ENCODE measurements around the gene PFDN6. TPM values are rescaled to one million over a fixed set of nuclear protein-coding genes. Genes with fewer than 3 reads are reported as not detected.

PFDN6 gene
- polyA plus RNA-seq, 1 donor (not counting 4 experiments of a cell fraction or from before 2014, with no cell fraction given), result 106 TPM

DNA sequence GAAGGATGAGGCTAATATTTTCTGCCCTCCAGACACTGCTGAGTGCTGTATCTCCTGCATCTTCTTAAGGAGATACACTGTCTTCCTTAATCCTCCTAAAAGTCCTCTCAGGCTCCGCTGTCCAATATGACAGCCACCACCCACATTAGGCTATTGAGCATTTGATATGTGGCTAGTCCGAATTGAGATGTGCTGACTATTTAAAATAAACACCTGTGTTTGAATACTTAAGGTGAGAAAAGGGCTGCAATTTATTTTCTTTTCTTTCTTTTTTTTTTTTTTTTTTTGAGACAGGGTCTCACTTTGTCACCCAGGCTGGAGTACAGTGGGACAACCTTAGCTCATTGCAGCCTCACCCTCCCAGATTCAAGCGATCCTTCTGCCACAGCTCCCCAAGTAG, 12.5 kb downstream of the PFDN6 start:
- DNase-seq (ENCODE audit: low read depth, low spot score) (no peak), FAIRE-seq (no peak)
- Histone ChIP-seq H3K9me3 (ENCODE audit: control insufficient read depth, low read depth, low read length) (no peaks in the 10 kb centered on the region), H3K4me1 (ENCODE audit: control insufficient read depth, extremely low read depth, insufficient read depth, low read length) (peaks cover 12% of the 10 kb centered on the region), H2AFZ (ENCODE audit: control insufficient read depth, low read length) (no peak overlapping the region), H3K36me3 (ENCODE audit: control insufficient read depth in 2 of 2, extremely low read depth in 1 of 2, insufficient read depth in 2 of 2, low read length in 2 of 2) (peaks cover 22 to 25% of the 10 kb centered on the region in 2 experiments), H3K4me3 (ENCODE audit: control insufficient read depth in 2 of 3, extremely low read depth in 1 of 3, insufficient read depth in 2 of 3, low read depth in 1 of 3, low read length in 3 of 3) (no peak overlapping the region), H3K9me1 (ENCODE audit: control insufficient read depth, extremely low read depth, insufficient read depth, low read length) (no peaks in the 10 kb centered on the region), H3K27me3 (ENCODE audit: control insufficient read depth, extremely low read depth, insufficient read depth, low read length) (no peaks in the 10 kb centered on the region), H4K20me1 (ENCODE audit: control insufficient read depth, extremely low read depth, insufficient read depth, low read length) (no peaks in the 10 kb centered on the region), H3K27ac (ENCODE audit: control insufficient read depth, insufficient read depth, low read length) (no peak overlapping the region), H3K9ac (ENCODE audit: control insufficient read depth, extremely low read depth, insufficient read depth, low read length) (no peak overlapping the region), H3K79me2 (ENCODE audit: control insufficient read depth, insufficient read depth, low read length) (peaks cover 34% of the 10 kb centered on the region), H3K4me2 (ENCODE audit: control insufficient read depth, extremely low read depth, insufficient read depth, low read depth, low read length) (no peak overlapping the region)
- TF ChIP-seq EZH2 (IDR thresholded peaks at IDR 0.05; ENCODE audit: low read length), result no peak
- TF ChIP-seq, protein P1, sequence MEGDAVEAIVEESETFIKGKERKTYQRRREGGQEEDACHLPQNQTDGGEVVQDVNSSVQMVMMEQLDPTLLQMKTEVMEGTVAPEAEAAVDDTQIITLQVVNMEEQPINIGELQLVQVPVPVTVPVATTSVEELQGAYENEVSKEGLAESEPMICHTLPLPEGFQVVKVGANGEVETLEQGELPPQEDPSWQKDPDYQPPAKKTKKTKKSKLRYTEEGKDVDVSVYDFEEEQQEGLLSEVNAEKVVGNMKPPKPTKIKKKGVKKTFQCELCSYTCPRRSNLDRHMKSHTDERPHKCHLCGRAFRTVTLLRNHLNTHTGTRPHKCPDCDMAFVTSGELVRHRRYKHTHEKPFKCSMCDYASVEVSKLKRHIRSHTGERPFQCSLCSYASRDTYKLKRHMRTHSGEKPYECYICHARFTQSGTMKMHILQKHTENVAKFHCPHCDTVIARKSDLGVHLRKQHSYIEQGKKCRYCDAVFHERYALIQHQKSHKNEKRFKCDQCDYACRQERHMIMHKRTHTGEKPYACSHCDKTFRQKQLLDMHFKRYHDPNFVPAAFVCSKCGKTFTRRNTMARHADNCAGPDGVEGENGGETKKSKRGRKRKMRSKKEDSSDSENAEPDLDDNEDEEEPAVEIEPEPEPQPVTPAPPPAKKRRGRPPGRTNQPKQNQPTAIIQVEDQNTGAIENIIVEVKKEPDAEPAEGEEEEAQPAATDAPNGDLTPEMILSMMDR (optimal IDR thresholded peaks at IDR 0.05 in 1 of 3, IDR thresholded peaks at IDR 0.05 in 1 of 3, conservative IDR thresholded peaks at IDR 0.05 in 1 of 3; ENCODE audit: extremely low read depth in 1 of 3, insufficient read depth in 2 of 3, low read length in 3 of 3), result no peak
- dilution Hi-C loops (cut with MboI; ENCODE audit: extremely low pct_ligation_motif_present, low sequenced_read_pairs), result no loop called here

DNA sequence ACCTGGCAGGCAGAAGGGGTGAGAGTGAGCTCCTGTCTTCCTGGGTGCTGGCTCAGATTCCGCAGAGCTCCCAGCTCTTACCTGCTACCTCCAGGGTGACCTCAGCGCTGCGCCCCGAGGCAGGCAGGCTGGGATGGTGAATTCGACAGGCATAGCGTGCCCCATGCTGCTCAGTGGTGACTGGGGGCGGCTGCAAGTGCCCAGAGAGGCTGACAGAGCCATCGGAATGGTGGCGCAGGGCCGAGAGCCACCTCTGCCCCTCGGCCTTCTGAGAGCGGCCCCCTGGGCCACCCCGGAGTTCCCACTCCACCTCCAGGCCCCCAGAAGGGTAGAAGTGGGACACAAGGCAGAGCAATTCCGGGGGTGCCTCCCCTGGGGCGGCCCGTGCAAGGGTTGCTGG, 14.8 kb downstream of the PFDN6 start:
- H3K79me2 ChIP-seq (ENCODE audit: control insufficient read depth, insufficient read depth, low read length), result peaks cover 40% of the 10 kb centered on the region
- TF ChIP-seq, protein P1 (optimal IDR thresholded peaks at IDR 0.05 in 1 of 3, IDR thresholded peaks at IDR 0.05 in 1 of 3, conservative IDR thresholded peaks at IDR 0.05 in 1 of 3; ENCODE audit: extremely low read depth in 1 of 3, insufficient read depth in 2 of 3, low read length in 3 of 3), result no peak
- no peak for TF ChIP-seq EZH2 (IDR thresholded peaks at IDR 0.05; ENCODE audit: low read length)
- no peaks in the 10 kb centered on the region for H3K9me1 ChIP-seq (ENCODE audit: control insufficient read depth, extremely low read depth, insufficient read depth, low read length)
- no peak overlapping the region for H2AFZ ChIP-seq (ENCODE audit: control insufficient read depth, low read length)
- H3K9ac ChIP-seq (ENCODE audit: control insufficient read depth, extremely low read depth, insufficient read depth, low read length), result no peak overlapping the region
- DNase-seq (ENCODE audit: low read depth, low spot score) (no peak), FAIRE-seq (no peak)
- H3K27me3 ChIP-seq (ENCODE audit: control insufficient read depth, extremely low read depth, insufficient read depth, low read length), result no peaks in the 10 kb centered on the region
- dilution Hi-C loops (cut with MboI; ENCODE audit: extremely low pct_ligation_motif_present, low sequenced_read_pairs), result no loop called here
- no peaks in the 10 kb centered on the region for H4K20me1 ChIP-seq (ENCODE audit: control insufficient read depth, extremely low read depth, insufficient read depth, low read length)
- peaks cover 3% of the 10 kb centered on the region for H3K4me1 ChIP-seq (ENCODE audit: control insufficient read depth, extremely low read depth, insufficient read depth, low read length)
- no peak overlapping the region for H3K4me2 ChIP-seq (ENCODE audit: control insufficient read depth, extremely low read depth, insufficient read depth, low read depth, low read length)
- peaks cover 25% of the 10 kb centered on the region in 2 experiments for H3K36me3 ChIP-seq (ENCODE audit: control insufficient read depth in 2 of 2, extremely low read depth in 1 of 2, insufficient read depth in 2 of 2, low read length in 2 of 2)
- no peak overlapping the region for H3K27ac ChIP-seq (ENCODE audit: control insufficient read depth, insufficient read depth, low read length)
- H3K4me3 ChIP-seq (ENCODE audit: control insufficient read depth in 2 of 3, extremely low read depth in 1 of 3, insufficient read depth in 2 of 3, low read depth in 1 of 3, low read length in 3 of 3), result no peak overlapping the region
- H3K9me3 ChIP-seq (ENCODE audit: control insufficient read depth, low read depth, low read length), result no peaks in the 10 kb centered on the region
